Vagina (tissue), 2 donors: ENCODE data around the gene RPL13A. TPM values are rescaled to one million over a fixed set of nuclear protein-coding genes. Genes with fewer than 3 reads are reported as not detected.
A peak's percentile ranks its signal among the peaks of the same experiment; 100 is the strongest.

Experiments used
- DNase-seq, 2 donors: peaks; one replicate each; pipeline ENCODE4 v3.0.0-alpha.2; 2017; ENCODE audit errors: extremely low spot score in 2 of 2
- H3K27ac ChIP-seq: fragments of 200-600 bp; sonication (generic); one replicate; pipeline ENCODE4 v1.5.1; 2019
- H3K27me3 ChIP-seq: fragments of 200-600 bp; sonication (generic); one replicate; pipeline ENCODE4 v1.5.1; 2019
- H3K36me3 ChIP-seq, 2 donors: fragments of 200-600 bp; sonication (generic); one replicate each; pipeline ENCODE4 v1.5.1; 2017 to 2019
- H3K4me1 ChIP-seq: fragments of 200-600 bp; sonication (generic); one replicate; pipeline ENCODE4 v1.5.1; 2019
- H3K4me3 ChIP-seq, 2 donors: fragments of 200-600 bp; sonication (generic); 1 replicate in 1 of 2; 2 replicates in 1 of 2; pipeline ENCODE4 v1.5.1; 2016 to 2019
- H3K9me3 ChIP-seq: fragments of 200-600 bp; sonication (generic); one replicate; pipeline ENCODE4 v1.5.1; 2019
- CTCF ChIP-seq, 3 experiments: fragments of 450-650 bp in 2 of 3; fragments of 200-600 bp in 1 of 3; sonication (generic) in 1 of 3; IDR thresholded peaks; one replicate each; pipeline ENCODE4 v1.5.1; 2017 to 2019; ENCODE audit warnings: antibody characterized with exemption in 3 of 3, mild to moderate bottlenecking in 2 of 3, moderate library complexity in 2 of 3
- POLR2A ChIP-seq, 2 donors: fragments of 450-650 bp; IDR thresholded peaks; one replicate each; pipeline ENCODE4 v1.6.1; 2017; ENCODE audit warnings: antibody characterized with exemption in 2 of 2, mild to moderate bottlenecking in 2 of 2, moderate library complexity in 2 of 2
- POLR2AphosphoS5 ChIP-seq, 2 donors: sonication (generic); formaldehyde crosslinking; IDR thresholded peaks; one replicate each; pipeline ENCODE4 v1.9.0; 2017; ENCODE audit warnings: antibody characterized with exemption in 2 of 2, mild to moderate bottlenecking in 2 of 2, low read depth in 1 of 2; ENCODE audit not compliant: insufficient read depth in 1 of 2
- intact Hi-C: fragments of 100-400 bp; cut with DNase I; formaldehyde crosslinking; loops from one replicate; pipeline ENCODE4 v1.15.1; 2023
- total RNA-seq: library from RNA; depleted of rRNA; stranded (reverse); fragments of >200 nt; gene quantifications from one replicate; pipeline ENCODE4 v1.2.3, GENCODE V29; 2016

The RPL13A gene
- total RNA-seq, 1 donor from 2014 or later: 3,900 TPM

GRCh38 chr19:49479975-49480628 is 7.3 kb upstream of the RPL13A start:
- H3K27ac ChIP-seq: no peak overlapping the region
- intact Hi-C loops: no loop called here
- TF ChIP-seq CTCF (IDR thresholded peaks at IDR 0.05) (no peak), POLR2A (IDR thresholded peaks at IDR 0.05) (no peak)
- H3K27me3 ChIP-seq: no peaks in the 10 kb centered on the region
- H3K36me3 ChIP-seq: peaks cover 0 to 7% of the 10 kb centered on the region in 2 donors
- DNase-seq: no peak
- peaks cover 9% of the 10 kb centered on the region for H3K4me1 ChIP-seq
- no peaks in the 10 kb centered on the region for H3K9me3 ChIP-seq
- H3K4me3 ChIP-seq: no peak overlapping the region

- no peaks in the 10 kb centered on the region for H3K27me3 ChIP-seq
- peaks cover 0 to 7% of the 10 kb centered on the region in 2 donors for H3K36me3 ChIP-seq
- H3K4me1 ChIP-seq: no peaks in the 10 kb centered on the region
- no peak overlapping the region for H3K4me3 ChIP-seq
- no peaks in the 10 kb centered on the region for H3K9me3 ChIP-seq
- TF ChIP-seq POLR2AphosphoS5 (IDR thresholded peaks at IDR 0.05; ENCODE audit: insufficient read depth in 1 of 2, low read depth in 1 of 2) (no peak), CTCF (IDR thresholded peaks at IDR 0.05) (no peak)
- no peak for DNase-seq
- intact Hi-C loops: no loop called here
- H3K27ac ChIP-seq: no peak overlapping the region
These were observed 6.3 kb upstream of the RPL13A start for GRCh38 chr19:49481020-49481683.

GRCh38 chr19:49486232-49486631 is 1.2 kb upstream of the RPL13A start:
- intact Hi-C loops: no loop called here
- peaks cover 0 to 24% of the 10 kb centered on the region in 2 donors for H3K36me3 ChIP-seq
- TF ChIP-seq POLR2A (IDR thresholded peaks at IDR 0.05): no peak
- TF ChIP-seq POLR2AphosphoS5 (IDR thresholded peaks at IDR 0.05; ENCODE audit: insufficient read depth in 1 of 2, low read depth in 1 of 2): no peak
- TF ChIP-seq CTCF (IDR thresholded peaks at IDR 0.05): no peak

GRCh38 chr19:49486710-49487276 is 615 bp upstream of the RPL13A start:
- Histone ChIP-seq H3K36me3 (peaks cover 0 to 29% of the 10 kb centered on the region in 2 donors), H3K4me3 (peak overlapping the region; percentile 82 to 96), H3K27ac (peak overlapping the region; percentile 77), H3K27me3 (no peaks in the 10 kb centered on the region), H3K9me3 (no peaks in the 10 kb centered on the region), H3K4me1 (peaks cover 33% of the 10 kb centered on the region)
- intact Hi-C loops: no loop called here
- TF ChIP-seq POLR2A (IDR thresholded peaks at IDR 0.05) (no peak), CTCF (IDR thresholded peaks at IDR 0.05) (no peak), POLR2AphosphoS5 (IDR thresholded peaks at IDR 0.05; ENCODE audit: insufficient read depth in 1 of 2, low read depth in 1 of 2) (no peak)
- DNase-seq: no peak

More at GRCh38 chr19:49486232-49486631, 1.2 kb upstream of the RPL13A start:
- Histone ChIP-seq H3K4me1 (peaks cover 33% of the 10 kb centered on the region), H3K27ac (peak overlapping the region; percentile 77), H3K4me3 (no peak overlapping the region), H3K9me3 (no peaks in the 10 kb centered on the region), H3K27me3 (no peaks in the 10 kb centered on the region)
- no peak for DNase-seq
